Ascending aorta (tissue), 2 donors: Measurements from ENCODE around the gene RBM38. TPM values are rescaled to one million over a fixed set of nuclear protein-coding genes. Genes with fewer than 3 reads are reported as not detected.

Source experiments
- DNase-seq, 2 donors: peaks; one replicate each; pipeline ENCODE4 v3.0.0-alpha.2; 2019; ENCODE audit warnings: low spot score in 2 of 2
- H3K27ac ChIP-seq, 2 donors: fragments of 200-600 bp; sonication (generic); one replicate each; pipeline ENCODE4 v1.5.1; 2016 to 2017; ENCODE audit warnings: mild to moderate bottlenecking in 1 of 2
- H3K27me3 ChIP-seq: fragments of 200-600 bp; sonication (generic); one replicate; pipeline ENCODE4 v1.5.1; 2017
- H3K36me3 ChIP-seq, 2 donors: fragments of 200-600 bp; sonication (generic); one replicate each; pipeline ENCODE4 v1.5.1; 2016
- H3K4me1 ChIP-seq, 2 donors: fragments of 200-600 bp; sonication (generic); one replicate each; pipeline ENCODE4 v1.5.1; 2016 to 2017; ENCODE audit warnings: mild to moderate bottlenecking in 1 of 2
- H3K4me3 ChIP-seq, 2 donors: fragments of 200-600 bp; sonication (generic); one replicate each; pipeline ENCODE4 v1.5.1; 2016 to 2017; ENCODE audit warnings: mild to moderate bottlenecking in 1 of 2
- H3K9me3 ChIP-seq, 2 donors: fragments of 200-600 bp; sonication (generic); one replicate each; pipeline ENCODE4 v1.5.1; 2016
- CTCF ChIP-seq, 3 experiments: fragments of 200-600 bp in 2 of 3; fragments of 450-650 bp in 1 of 3; sonication (generic) in 2 of 3; IDR thresholded peaks; one replicate each; pipeline ENCODE4 v1.5.1; 2016 to 2019; ENCODE audit warnings: antibody characterized with exemption in 3 of 3, mild to moderate bottlenecking in 1 of 3, moderate library complexity in 1 of 3
- intact Hi-C: fragments of 100-400 bp; cut with DNase I; formaldehyde crosslinking; loops from one replicate; pipeline ENCODE4 v1.15.1; 2023
- total RNA-seq: library from RNA; depleted of rRNA; stranded (reverse); fragments of >200 nt; gene quantifications from one replicate; pipeline ENCODE4 v1.1.0, GENCODE V29; 2016

The RBM38 gene
- total RNA-seq, 1 donor from 2014 or later: 24.6 TPM

GRCh38 chr20:57382516-57382915 is 8.7 kb upstream of the RBM38 start:
- Histone ChIP-seq H3K4me1 (no peaks in the 10 kb centered on the region), H3K27ac (no peak overlapping the region), H3K27me3 (no peaks in the 10 kb centered on the region), H3K36me3 (peaks cover 13 to 29% of the 10 kb centered on the region in 2 donors), H3K4me3 (no peak overlapping the region), H3K9me3 (no peaks in the 10 kb centered on the region)
- no peak for TF ChIP-seq CTCF (IDR thresholded peaks at IDR 0.05)
- no peak for DNase-seq
- intact Hi-C loops: loop anchor here (5.0 to 10.0 kb wide), 2 partner anchors 210 to 832 kb away; no protein-coding TSS in a partner anchor

GRCh38 chr20:57383447-57384347 is 7.5 kb upstream of the RBM38 start:
- H3K9me3 ChIP-seq: no peaks in the 10 kb centered on the region
- intact Hi-C loops: loop anchor here (5.0 to 10.0 kb wide), 2 partner anchors 209 to 831 kb away; no protein-coding TSS in a partner anchor
- DNase-seq: no peak
- no peak overlapping the region for H3K4me3 ChIP-seq
- no peaks in the 10 kb centered on the region for H3K27me3 ChIP-seq
- TF ChIP-seq CTCF (IDR thresholded peaks at IDR 0.05): no peak
- no peaks in the 10 kb centered on the region for H3K4me1 ChIP-seq
- H3K36me3 ChIP-seq: peaks cover 9 to 17% of the 10 kb centered on the region in 2 donors
- H3K27ac ChIP-seq: no peak overlapping the region

- no peak for TF ChIP-seq CTCF (IDR thresholded peaks at IDR 0.05)
- Histone ChIP-seq H3K36me3 (peaks cover 7 to 9% of the 10 kb centered on the region in 2 donors), H3K4me3 (no peak overlapping the region), H3K9me3 (no peaks in the 10 kb centered on the region), H3K27me3 (no peaks in the 10 kb centered on the region), H3K4me1 (peaks cover 0 to 2% of the 10 kb centered on the region in 2 donors), H3K27ac (no peak overlapping the region)
- intact Hi-C loops: loop anchor here (5.0 to 10.0 kb wide), 2 partner anchors 208 to 830 kb away; no protein-coding TSS in a partner anchor
- peak in 1 of 2 donors; percentile 57 for DNase-seq
Measured at GRCh38 chr20:57384486-57384885, 6.7 kb upstream of the RBM38 start.

- H3K27ac ChIP-seq: no peak overlapping the region
- TF ChIP-seq CTCF (IDR thresholded peaks at IDR 0.05): no peak
- H3K4me3 ChIP-seq: no peak overlapping the region
- DNase-seq: peak in 1 of 2 donors; percentile 58
- peaks cover 5 to 9% of the 10 kb centered on the region in 2 donors for H3K36me3 ChIP-seq
- intact Hi-C loops: loop anchor here (5.0 to 10.0 kb wide), 2 partner anchors 207 to 830 kb away; no protein-coding TSS in a partner anchor
- H3K9me3 ChIP-seq: no peaks in the 10 kb centered on the region
- no peaks in the 10 kb centered on the region for H3K27me3 ChIP-seq
- peaks cover 3 to 9% of the 10 kb centered on the region in 2 donors for H3K4me1 ChIP-seq
Measured at GRCh38 chr20:57384953-57385761, 6.0 kb upstream of the RBM38 start.

GRCh38 chr20:57385940-57386339 is 5.3 kb upstream of the RBM38 start:
- Histone ChIP-seq H3K36me3 (peaks cover 0 to 1% of the 10 kb centered on the region in 2 donors), H3K9me3 (no peaks in the 10 kb centered on the region), H3K27ac (no peak overlapping the region), H3K27me3 (no peaks in the 10 kb centered on the region), H3K4me1 (peaks cover 3 to 12% of the 10 kb centered on the region in 2 donors), H3K4me3 (no peak overlapping the region)
- intact Hi-C loops: loop anchor here (10.0 kb wide), 1 partner anchor 829 kb away; no protein-coding TSS in a partner anchor
- TF ChIP-seq CTCF (IDR thresholded peaks at IDR 0.05): no peak
- DNase-seq: no peak
